ENCODE results near the gene GAS7.

GRCh38 chr17:10201680-10202079 is 3.3 kb upstream of the GAS7 start:
- no peak for TF ChIP-seq CTCF (IDR thresholded peaks at IDR 0.05; ENCODE audit: insufficient read depth, low read length)
- no peak for TF ChIP-seq REST (IDR thresholded peaks at IDR 0.05; ENCODE audit: insufficient replicate concordance, low read depth)
